ENCODE data around the gene MRPL46. TPM values are rescaled to one million over a fixed set of nuclear protein-coding genes. Genes with fewer than 3 reads are reported as not detected.
"Not testable (repeated sequence)": the region's sequence is repeated elsewhere in the genome, so short reads cannot be mapped to it uniquely, and the experiment has no call there.

MRPL46 gene
- total RNA-seq, 1 experiment from 2014 or later: 45.8 TPM

DNA sequence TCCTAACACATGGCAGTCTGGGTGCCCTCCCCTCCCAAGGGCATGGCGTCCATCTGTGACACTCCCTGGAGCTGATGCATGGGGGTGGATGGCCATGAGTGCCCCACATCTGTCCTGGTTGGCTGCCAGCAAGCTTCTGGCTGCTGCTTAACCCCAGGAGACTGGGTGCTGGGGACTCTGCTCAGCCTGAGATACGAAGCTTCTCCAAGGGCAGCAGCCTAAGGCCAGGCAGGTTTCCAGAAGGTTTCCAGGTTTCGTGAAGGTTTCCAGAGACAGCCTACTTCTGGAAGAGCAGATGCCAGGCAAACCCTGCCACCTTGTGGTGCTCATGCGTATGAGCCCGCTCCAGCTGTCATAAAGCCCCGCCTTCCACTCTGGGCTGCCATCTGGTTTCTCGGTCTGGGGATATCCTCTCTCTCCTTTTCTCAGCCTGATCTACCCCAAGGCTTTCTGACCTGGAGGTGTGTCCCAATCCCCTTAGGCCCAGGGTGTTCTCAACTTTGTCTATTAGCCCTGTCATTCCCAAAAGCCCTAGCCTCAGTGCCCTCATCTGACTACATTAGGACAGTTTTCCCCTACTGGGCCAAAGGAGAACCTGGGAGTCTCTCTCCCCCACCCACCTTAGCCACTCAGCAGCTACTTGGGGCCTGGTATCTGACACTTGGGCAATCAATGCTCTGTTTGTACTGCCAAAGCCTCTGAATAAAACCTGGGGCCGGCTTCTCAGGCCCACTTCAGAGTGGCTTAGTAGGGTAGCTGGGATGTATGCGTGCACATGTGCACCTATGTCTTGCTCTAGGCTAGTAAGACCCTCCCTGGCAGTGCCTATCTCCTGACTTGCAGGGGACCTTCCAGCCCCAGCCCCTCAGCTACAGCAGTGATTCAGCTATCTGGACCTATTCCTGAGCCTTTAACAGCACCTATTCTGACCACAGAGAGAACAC lies 12.0 kb downstream of the MRPL46 start:
- in situ Hi-C loops (cut with HindIII; ENCODE audit: low pct_unique_long_range_greater_than_20kb, low sequenced_read_pairs): loop anchor here (10.0 to 25.0 kb wide), 2 partner anchors 157 to 210 kb away; partner anchors contain the start of gene AEN

DNA sequence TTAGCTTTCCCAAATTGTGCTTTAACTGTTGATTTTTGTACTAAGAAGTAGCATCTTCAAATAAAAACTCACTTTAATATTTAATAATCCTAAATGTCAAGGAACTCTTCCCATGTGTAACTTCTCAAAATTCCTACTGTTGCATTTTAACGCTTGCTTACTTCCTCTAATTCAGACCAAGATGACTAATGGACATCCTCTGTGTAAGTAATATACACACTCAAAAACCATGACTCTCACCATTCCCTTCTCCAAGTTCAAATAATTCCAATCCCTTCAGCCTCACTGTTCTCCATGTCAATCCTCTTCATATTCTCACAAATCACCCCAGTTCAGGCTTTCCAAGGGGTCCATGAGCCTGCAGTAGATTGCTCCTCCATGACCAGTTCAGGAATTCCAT lies 13.0 kb downstream of the MRPL46 start:
- in situ Hi-C loops (cut with HindIII; ENCODE audit: low pct_unique_long_range_greater_than_20kb, low sequenced_read_pairs): loop anchor here (10.0 to 25.0 kb wide), 2 partner anchors 158 to 209 kb away; partner anchors contain the start of gene AEN
- no peak for DNase-seq (ENCODE audit: low read depth, low spot score)

More for the DNA sequence above, 12.0 kb downstream of the MRPL46 start:
- peak; percentile 79 for DNase-seq (ENCODE audit: low read depth, low spot score)

DNA sequence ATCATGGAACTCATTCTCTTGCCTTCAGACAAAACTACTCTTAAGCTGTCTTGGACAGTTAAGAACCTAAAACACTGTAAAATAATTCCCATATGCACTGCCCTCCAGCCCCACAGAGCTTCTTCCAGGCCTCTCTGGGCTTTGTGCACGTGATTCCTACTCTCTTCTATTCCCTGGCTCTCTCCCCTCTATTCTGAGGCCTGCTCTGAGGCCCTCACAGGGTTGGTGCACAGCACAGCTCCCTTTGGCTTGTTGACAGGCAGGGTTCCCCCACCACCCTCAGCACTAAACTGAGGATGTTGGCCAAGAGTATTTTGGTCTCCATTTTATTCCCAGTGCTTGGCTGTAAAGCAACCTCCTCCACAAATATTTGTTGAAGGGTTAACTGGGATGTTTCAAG lies 13.5 kb downstream of the MRPL46 start:
- in situ Hi-C loops (cut with HindIII; ENCODE audit: low pct_unique_long_range_greater_than_20kb, low sequenced_read_pairs): loop anchor here (10.0 to 25.0 kb wide), 2 partner anchors 159 to 209 kb away; partner anchors contain the start of gene AEN
- no peak for DNase-seq (ENCODE audit: low read depth, low spot score)

DNA sequence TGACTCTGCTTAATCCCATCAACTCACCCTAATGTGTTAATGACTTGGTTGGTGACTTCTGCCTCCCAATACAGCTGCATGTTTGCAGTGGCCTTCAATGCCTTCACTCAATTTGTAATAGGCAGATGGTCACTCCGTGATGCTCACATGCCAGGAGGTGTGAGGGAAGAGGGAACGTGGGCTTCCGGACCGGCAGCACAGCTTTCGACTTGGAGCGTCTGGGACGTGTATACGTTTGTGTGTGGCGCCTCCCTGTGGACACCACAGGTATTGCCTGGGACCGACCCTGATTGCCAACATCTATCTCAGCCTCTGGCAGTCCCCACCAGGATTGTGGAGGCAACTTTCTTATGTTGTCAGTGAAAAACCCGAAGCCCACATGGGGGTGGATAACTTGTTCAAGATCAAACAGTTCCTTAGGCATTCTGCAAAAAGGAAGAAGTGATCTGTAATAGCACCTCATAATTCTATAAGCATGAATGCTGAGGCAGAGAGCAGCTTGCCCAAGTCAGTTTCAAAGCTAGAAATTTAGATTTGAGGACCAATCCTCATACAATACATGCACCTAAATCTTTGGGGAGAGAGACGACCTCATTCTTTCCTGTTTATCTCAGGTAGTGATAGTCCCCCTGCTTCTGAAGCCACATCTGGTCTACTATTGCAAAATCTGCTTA lies 16.9 kb downstream of the MRPL46 start:
- peak; percentile 78 for DNase-seq (ENCODE audit: low read depth, low spot score)
- in situ Hi-C loops (cut with HindIII; ENCODE audit: low pct_unique_long_range_greater_than_20kb, low sequenced_read_pairs): loop anchor here (10.0 to 25.0 kb wide), 2 partner anchors 162 to 205 kb away; partner anchors contain the start of gene AEN

GRCh38 chr15:88449581-88449980 lies 17.6 kb downstream of the MRPL46 start:
- no peak for DNase-seq (ENCODE audit: low read depth, low spot score)
- in situ Hi-C loops (cut with HindIII; ENCODE audit: low pct_unique_long_range_greater_than_20kb, low sequenced_read_pairs): no loop called here

- DNase-seq (ENCODE audit: low read depth, low spot score): no peak
- in situ Hi-C loops (cut with HindIII; ENCODE audit: low pct_unique_long_range_greater_than_20kb, low sequenced_read_pairs): no loop called here
Observed at GRCh38 chr15:88448991-88449461, 18.2 kb downstream of the MRPL46 start.

DNA sequence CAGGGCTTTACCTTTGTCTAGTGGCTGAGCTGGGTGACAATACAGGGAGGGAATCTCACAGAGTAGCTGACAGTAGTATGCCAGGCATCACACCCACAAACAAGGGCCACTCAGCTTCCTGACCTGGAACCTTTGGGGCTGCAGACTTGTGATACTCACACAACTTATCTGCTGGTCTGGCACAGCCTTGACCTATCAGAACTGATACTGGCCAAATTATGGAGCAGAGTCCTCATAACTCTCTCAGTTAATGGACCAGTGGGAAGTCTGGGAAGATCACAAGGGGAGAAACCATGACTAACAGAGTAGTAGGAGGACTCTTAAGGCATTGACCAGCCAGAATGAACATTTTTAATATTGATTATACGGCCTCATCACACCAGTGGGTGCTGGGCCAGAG lies 19.4 kb downstream of the MRPL46 start:
- in situ Hi-C loops (cut with HindIII; ENCODE audit: low pct_unique_long_range_greater_than_20kb, low sequenced_read_pairs): no loop called here
- no peak for DNase-seq (ENCODE audit: low read depth, low spot score)

DNA sequence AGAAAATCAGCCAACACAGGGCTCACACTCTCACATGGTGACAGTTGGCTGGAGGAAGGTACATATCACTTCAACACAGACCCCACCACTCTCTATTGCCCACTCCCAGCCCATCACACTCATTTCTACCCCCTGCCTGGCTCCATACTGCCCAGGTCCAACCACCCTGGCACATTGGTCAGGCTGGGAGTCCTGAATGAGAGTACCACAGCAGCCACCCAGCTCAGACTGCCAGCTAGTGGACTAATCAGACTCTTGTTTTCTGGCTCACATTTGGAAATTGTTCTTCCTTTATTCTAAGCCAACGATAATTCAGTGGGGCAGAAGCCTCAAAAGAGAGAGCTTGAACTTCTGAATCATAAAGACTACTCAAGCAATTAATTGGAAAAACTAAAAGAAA lies 20.0 kb downstream of the MRPL46 start:
- no peak for DNase-seq (ENCODE audit: low read depth, low spot score)
- in situ Hi-C loops (cut with HindIII; ENCODE audit: low pct_unique_long_range_greater_than_20kb, low sequenced_read_pairs): no loop called here

DNA sequence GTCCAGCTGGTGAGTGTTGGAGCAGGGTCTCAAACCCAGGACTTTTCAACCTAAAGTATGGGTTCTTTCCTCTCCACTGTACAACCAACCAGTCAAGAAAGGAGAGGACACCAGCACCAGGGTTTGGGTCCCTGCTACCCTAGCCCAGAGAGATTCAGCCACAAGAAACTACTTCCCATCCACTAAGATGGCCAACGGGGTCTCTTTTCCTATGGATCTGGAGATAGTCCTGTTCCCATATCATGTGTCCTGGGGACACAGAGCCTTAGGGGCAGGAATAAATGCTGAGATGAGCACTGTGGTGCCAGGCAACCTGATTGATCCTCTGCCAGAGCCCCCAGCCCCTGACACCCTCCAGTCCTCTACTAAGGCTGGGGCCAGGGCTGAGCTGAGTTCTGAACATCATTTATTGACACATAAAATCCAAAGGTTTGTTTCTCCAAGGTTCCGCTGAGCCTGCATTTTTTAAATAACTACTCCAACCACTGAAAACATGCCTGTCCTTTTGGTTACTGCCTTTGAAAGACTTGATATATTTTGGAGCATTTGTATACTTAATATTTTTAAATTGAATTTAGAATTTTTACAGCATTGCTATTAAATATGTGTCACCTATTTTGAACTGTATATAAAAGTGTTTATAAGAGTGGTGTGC lies 26.0 kb downstream of the MRPL46 start:
- in situ Hi-C loops (cut with HindIII; ENCODE audit: low pct_unique_long_range_greater_than_20kb, low sequenced_read_pairs): no loop called here
- DNase-seq (ENCODE audit: low read depth, low spot score): no peak

DNA sequence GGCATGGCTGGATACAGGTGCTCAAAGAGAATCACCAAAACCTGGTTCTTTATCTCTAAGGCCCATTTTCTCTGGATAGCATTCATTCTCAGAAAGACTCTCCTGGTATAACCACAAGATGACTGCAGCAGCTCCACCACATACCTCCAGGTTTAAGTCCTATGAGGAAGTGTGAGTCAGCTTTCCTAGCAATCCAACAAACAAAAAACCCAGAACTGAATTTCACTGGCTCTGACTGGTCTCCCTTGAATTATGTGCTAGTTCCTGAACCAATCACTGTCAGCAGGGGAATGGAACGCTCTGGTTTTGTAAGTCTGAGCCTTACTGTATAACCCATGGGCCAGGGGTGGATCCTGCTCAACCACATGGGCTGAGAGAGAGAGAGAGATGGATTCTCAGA lies 27.2 kb downstream of the MRPL46 start:
- in situ Hi-C loops (cut with HindIII; ENCODE audit: low pct_unique_long_range_greater_than_20kb, low sequenced_read_pairs): no loop called here
- DNase-seq (ENCODE audit: low read depth, low spot score): no peak

DNA sequence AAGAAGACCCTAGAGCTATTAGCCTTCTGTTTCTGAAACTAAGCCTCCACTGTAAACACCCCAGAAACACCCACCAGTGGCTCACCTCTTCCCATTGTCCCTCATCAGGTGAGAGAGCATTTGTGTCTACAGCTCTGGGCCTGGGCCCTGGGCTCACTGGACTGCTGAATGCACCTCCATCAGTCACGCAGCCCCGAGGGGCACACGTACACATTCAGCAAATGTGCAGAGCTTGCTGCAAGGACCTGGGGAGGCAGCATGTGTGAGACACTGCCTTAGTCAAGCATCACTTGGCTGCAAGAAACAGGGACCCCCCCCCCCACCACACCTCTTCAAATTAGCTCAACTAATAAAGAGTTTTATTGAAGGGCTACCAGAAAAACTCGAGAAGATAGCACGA lies 29.0 kb downstream of the MRPL46 start:
- DNase-seq (ENCODE audit: low read depth, low spot score): no peak
- in situ Hi-C loops (cut with HindIII; ENCODE audit: low pct_unique_long_range_greater_than_20kb, low sequenced_read_pairs): no loop called here

GRCh38 chr15:88434106-88434505 lies 33.1 kb downstream of the MRPL46 start:
- DNase-seq (ENCODE audit: low read depth, low spot score); in situ Hi-C loops (cut with HindIII; ENCODE audit: low pct_unique_long_range_greater_than_20kb, low sequenced_read_pairs): not testable (repeated sequence)

DNA sequence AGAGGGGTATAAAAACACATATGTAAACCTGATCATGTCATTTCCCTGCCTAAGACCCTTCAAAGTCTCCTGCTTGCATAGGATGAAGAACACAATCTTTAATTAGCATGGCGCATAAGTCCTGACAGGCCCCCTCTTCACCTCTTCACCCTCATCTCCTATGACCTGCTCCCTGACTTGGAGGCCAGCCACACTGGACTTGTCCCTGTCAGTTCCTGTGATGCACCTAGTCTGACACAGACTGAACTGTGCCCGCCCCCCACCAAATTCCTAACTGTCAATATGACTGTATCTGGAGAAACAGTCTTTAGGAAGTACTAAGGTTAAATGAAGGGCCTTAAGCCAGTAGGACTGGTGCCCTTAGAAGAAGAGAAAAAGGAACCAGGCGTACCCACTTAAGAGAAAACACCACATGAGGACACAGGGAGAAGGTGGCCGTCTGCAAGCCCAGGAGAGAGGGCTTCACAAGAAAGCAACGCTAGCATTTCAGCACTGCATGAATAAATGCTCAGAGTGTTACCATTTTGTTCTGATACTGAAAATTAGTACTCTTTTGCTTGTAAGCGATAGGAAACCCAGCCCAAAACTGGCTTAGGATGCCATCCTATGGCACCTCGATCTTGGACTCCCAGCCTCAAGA lies 34.0 kb downstream of the MRPL46 start:
- DNase-seq (ENCODE audit: low read depth, low spot score): no peak
- in situ Hi-C loops (cut with HindIII; ENCODE audit: low pct_unique_long_range_greater_than_20kb, low sequenced_read_pairs): no loop called here

- no peak for DNase-seq (ENCODE audit: low read depth, low spot score)
- in situ Hi-C loops (cut with HindIII; ENCODE audit: low pct_unique_long_range_greater_than_20kb, low sequenced_read_pairs): no loop called here
Observed at GRCh38 chr15:88431441-88431840, 35.7 kb downstream of the MRPL46 start.

DNA sequence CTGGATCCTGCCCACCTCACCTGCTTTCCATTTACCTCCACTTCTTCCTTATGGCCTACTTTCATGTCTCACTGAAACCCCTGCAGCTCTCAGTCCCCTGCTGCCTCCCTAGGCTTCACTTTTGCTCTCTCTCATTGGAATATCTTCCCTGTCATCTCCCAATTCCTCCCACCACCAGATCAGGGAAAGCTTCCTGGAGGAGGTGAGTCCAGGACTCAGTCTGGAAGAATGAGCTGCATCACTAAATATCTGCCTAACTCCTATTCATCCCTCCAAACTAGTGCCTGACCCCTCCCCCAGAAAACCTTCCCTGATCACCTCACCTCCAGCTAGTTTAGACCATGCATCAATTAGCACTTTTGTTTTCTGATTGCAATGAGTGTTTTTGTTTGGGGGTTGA lies 37.1 kb downstream of the MRPL46 start:
- DNase-seq (ENCODE audit: low read depth, low spot score): no peak
- in situ Hi-C loops (cut with HindIII; ENCODE audit: low pct_unique_long_range_greater_than_20kb, low sequenced_read_pairs): no loop called here

DNA sequence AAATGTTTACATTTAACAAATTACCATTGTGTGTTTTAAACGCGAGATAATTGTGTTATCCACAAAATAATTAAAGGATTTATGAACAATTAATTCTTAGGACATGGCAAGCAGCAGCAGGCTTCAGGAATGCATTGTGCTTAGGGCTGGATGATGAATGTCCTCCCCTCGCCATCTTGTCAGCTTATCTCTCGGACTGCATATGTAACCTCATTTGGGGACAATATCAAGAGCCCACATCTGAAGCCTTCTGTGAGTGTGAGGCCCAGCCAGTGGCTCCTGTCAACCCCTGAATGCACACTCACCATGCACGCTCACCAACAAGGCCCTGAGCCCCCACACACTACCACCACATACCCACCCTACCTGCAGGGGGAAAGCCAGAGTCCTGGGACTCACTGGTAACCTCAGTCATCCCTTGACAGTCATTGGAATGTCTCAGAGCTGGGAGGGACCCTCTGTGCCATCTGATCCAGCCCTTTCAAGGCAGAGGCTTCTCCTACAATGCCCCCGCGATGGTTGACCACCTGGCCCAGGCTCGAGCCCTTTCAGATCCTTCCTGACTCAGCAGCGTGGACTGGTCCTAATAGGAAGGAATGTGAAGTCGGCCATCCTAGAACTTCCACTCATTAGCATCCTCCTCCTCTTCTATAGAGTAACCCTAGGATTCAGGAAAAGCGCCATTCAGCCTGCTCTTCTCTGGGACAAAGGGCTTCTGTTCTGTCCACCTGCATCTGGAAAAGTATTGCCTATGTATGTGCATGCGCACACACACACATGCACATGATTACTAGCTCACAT lies 38.2 kb downstream of the MRPL46 start:
- DNase-seq (ENCODE audit: low read depth, low spot score): no peak
- in situ Hi-C loops (cut with HindIII; ENCODE audit: low pct_unique_long_range_greater_than_20kb, low sequenced_read_pairs): no loop called here

DNA sequence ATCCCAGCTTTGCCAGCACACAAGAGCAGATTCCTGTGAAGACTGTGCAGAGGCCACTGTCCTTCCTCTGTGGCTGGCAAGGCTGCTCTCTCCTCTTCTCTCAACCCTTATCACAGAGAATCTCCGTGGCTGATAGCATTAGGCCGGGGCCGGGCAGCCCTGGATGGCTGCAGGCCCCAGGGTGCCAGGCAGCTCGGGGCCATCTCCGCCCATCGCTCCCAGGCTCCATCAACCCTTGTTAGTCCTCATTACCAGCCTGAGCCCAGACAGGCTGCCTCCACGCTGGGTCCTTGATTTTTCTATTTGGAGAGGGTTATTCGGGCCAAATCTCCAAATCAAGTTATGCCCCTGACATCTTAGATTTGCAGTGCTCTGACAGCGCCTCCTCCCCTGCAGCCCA lies 39.1 kb downstream of the MRPL46 start:
- in situ Hi-C loops (cut with HindIII; ENCODE audit: low pct_unique_long_range_greater_than_20kb, low sequenced_read_pairs): no loop called here

More for the DNA sequence above, 39.1 kb downstream of the MRPL46 start:
- no peak for DNase-seq (ENCODE audit: low read depth, low spot score)
